NCI-H1105 (cell line): ENCODE data around the gene IFI30.

Experiments
- DNase-seq: peaks from one replicate; lab custom pipeline; 2025; lab: John Stamatoyannopoulos, UW

Gene IFI30

DNA sequence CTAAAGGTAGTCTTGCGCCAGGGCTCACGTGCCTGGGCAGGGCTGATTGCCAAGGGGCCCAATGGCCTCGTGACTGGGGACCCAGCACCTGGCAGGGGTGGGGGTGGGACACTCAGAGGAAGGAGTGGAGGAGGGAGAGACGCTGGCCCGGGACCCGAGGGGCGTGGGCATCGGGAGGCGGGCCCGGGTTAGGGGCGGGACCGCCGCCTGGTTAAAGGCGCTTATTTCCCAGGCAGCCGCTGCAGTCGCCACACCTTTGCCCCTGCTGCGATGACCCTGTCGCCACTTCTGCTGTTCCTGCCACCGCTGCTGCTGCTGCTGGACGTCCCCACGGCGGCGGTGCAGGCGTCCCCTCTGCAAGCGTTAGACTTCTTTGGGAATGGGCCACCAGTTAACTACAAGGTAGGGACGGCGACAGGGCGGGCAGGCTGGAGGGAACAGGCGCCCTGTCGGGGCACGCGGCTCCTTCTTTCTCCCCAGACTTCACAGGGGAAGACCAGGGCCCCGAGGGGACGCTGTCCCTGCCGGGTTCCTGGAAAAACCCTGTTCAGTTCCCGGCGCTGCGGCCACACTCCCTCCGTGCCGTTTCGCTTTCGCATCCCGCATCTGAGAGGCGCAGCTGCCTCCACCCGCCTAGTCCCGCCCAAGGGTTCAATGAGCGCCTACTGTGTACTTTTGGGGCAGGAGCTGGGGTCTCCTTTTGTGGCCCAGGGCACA, at the start of gene IFI30:
Gene IFI30 (plus strand): TSS at position 242 of the 717 bp plus-strand sequence. CDS start 29 bp downstream, at position 271.
- DNase-seq: peak; percentile 91

DNA sequence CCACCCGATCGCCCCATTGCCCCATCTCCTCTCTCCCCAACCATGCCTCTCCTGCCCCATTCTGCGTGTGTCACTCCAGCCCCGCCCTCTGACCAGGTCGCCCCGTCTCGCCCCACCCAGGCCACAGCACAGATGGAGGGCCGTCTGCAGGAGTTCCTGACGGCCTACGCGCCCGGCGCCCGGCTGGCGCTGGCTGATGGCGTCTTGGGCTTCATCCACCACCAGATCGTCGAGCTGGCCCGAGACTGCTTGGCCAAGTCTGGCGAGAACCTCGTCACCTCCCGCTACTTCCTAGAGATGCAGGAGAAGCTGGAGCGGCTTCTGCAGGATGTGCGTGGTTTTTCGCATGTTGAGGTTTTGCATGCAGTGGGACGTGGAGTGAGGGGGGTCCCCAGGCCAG, 49.8 kb upstream of the IFI30 start:
- no peak for DNase-seq

DNA sequence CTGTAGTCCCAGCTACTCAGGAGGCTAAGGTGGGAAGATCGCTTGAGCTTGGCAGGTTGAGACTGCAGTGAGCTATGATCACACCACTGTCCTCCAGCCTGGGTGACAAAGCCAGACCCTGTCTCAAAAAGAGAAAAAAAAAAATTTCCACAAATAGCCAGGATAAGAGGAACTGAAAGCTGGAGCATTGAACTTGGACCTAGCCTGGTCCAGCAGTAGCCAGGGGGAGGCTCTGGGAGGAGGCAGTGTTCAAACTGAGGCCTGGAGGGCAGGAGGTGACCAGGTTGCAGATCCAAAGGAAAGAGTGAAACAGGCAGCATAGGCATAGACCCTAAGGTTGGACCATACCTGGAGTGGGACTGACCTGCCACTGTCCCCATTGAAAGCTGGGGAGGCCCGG, 47.5 kb upstream of the IFI30 start:
- DNase-seq: no peak

DNA sequence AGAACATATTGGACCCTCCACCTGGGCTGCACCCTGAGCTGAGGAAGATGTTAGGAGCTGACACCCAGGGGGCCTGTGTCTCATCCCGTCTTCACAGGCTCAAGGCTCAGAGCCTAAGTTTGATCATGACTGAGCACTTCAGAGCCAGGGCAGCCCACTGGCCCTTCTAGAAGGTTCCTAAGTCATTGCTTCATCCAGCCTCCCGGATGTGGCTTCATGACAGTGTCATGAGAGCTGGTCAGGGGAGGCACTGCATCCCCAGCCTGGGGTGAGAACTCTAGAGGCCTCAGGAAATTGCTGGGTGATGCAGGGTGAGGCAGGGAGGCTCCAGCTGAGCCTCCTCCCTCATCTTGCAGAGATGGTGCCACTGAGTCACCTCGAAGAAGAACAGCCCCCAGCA, 45.6 kb upstream of the IFI30 start:
- no peak for DNase-seq

DNA sequence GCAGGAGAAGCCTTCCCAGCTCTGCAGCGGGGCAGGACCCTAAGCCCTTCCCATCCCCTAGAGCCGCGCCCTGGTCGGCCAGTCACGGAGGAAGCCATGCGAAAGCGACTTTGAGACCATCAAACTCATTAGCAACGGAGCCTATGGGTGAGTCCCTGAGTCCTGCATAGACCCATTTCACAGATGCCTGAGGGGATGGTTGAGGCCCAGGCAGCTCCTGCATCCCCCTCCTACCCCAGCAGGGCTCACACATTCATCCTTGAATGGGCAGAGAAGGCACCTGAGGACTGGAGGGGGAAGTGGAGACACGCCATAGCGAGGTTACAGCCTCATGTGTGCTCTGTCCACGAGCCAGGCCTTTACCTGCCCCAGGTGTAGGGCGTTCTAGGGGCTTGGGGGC, 44.8 kb upstream of the IFI30 start:
- no peak for DNase-seq

DNA sequence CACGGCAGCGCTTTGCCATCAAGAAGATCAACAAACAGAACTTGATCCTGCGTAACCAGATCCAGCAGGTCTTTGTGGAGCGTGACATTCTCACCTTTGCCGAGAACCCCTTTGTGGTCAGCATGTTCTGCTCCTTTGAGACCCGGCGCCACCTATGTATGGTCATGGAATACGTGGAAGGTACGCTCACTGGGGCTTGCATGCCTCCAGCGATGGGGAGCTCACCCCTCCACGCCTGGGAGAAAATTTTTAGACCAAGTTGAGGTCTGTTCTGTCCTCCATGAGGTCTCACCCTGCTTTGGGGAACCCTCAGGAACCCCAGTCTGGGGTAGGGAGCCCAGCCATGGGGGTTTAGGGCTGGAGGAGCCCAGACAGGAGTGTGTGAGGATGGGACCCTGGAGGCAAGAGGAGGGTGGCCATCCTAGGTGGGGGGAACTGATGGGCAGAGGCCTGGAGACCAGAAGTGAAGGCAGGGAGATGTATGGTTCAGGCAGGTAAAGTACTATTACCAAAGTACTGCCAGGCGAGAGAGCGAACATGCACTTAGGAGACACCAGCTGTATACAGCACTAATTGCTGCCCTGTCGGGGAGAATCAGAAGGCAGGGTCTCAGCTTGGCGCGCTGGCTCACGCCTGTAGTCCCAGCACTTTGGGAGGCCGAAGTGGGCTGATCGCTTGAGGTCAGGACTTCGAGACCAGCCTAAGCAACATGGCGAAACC, 42.9 kb upstream of the IFI30 start:
- no peak for DNase-seq

DNA sequence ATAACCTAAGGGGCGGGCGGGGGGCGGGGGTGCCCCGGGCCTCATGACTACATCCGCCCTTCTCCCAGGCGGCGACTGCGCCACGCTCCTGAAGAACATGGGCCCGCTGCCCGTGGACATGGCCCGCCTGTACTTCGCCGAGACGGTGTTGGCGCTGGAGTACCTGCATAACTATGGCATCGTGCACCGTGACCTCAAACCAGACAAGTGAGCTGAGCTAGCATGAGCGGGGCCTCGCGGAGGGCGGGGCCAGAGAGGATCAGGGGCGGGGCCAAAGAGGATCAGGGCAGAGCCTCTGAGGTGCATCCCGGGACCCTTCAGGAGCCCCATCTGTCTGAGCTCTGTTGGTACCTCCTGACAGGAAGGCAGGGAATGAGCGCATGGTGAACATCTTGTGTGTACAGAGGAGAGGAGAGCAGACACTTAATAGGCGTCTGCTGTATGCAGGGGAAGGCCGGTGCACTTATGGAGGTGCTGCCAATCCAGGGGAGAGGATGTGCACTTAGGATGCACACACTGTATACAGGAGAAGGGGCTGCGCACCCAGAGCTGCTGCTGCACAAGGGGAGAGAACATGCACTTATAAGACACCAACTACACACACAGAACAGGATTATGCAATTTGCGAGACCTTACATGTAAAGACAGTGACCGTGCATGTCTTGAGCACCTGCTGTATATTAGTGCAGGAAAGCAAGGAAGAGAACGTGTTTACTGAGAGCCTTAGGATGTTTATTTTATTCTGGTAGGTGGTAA, 41.6 kb upstream of the IFI30 start:
- no peak for DNase-seq

DNA sequence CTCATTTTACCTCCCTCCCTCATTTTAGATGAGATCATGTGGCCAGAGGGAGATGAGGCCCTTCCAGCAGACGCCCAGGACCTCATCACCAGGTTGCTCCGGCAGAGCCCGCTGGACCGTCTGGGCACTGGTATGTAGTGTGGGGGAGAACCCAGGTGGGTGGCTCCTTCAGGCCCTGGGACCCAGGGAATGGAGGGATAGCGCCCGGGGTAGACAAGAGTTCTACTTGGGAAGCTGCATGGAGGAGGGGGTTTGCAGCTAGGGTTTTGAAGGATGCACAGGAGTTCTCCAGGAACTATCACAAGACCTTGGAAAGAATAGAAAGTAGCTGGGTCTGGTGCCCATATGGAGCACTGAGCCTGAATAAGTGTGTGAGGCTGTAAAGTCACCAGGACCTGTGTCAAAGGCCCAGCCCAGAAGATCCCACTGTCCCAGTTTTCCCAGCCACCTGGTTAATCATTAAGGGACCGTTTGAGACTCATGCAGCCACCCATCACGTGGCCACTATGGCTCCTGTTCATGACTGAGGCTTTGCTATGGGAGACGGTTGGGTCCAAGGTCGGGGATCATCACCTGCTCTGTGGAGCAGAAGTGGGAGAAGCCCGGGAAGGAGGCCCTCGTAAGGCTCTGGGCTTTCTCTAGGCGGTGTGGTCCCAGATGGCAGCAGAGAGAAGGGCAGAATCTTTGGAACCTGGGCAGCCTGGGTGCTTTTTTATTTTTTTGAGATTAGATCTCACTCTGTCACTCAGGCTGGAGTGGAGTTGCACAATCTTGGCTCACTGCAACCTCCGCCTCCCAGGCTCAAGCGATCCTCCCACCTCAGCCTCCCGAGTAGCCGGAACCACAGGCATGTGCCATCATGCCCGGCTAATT, 37.7 kb upstream of the IFI30 start:
- DNase-seq: no peak

DNA sequence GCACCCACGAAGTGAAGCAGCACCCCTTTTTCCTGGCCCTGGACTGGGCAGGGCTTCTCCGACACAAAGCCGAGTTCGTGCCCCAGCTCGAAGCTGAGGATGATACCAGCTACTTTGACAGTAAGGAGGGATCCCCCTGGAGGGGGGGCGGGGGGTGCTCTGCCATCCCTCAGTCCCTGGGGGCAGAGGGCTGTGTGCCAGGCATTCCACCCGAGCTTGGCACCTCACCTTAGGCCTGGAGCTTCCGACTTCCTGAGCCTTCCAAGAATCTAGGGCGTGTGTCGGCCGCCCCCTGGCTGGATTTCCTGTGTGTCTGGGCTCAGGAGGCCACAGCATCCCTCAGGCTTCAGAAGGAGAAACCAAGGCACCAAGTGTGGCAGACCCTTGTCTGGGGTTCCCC, 36.4 kb upstream of the IFI30 start:
- DNase-seq: no peak

DNA sequence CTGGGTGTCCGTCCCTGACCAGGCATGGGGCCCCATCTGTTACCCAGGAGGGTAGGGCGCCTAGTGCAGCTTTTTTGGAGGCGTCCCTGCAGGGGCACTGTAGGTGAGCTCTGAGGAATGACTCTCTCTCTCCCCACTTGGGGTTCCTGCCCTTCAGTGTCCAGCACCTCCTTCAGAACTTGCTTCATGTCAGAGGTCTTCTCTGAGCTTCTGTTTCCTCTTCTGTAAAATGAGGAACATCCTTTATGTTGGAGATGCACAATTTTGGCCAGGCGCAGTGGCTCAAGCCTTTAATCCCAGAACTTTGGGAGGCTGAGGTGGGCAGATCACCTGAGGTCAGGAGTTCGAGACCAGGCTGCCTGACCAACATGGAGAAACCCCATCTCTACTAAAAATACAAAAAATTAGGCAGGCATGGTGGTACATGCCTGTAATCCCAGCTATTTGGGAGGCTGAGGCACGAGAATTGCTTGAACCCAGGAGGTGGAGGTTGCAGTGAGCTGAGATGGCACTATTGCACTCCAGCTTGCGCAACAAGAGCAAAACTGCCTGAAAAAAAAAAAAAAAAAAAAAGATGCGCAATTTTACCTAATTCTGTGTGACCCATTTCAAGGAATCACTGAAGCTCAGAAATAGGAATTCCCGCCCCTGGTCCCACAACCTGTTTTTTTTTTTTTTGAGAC, 35.8 kb upstream of the IFI30 start:
- DNase-seq: no peak

DNA sequence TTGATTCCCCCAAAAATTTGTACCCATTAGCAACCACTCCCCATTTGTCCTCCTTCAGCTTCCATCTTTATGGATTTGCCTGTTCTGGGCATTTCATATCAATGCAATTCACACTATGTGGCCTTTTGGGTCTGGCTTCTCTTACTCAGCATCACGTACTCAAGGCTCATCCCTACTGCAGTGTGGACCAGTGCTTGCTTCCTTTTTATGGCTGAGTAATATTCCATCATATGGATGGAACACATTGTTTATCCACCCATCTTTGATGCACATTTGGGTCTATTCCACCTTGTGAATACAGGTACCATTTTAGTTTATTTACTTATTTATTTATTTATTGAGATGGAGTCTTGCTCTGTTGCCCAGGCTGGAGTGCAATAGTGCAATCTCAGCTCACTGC, 33.1 kb upstream of the IFI30 start:
- no peak for DNase-seq

DNA sequence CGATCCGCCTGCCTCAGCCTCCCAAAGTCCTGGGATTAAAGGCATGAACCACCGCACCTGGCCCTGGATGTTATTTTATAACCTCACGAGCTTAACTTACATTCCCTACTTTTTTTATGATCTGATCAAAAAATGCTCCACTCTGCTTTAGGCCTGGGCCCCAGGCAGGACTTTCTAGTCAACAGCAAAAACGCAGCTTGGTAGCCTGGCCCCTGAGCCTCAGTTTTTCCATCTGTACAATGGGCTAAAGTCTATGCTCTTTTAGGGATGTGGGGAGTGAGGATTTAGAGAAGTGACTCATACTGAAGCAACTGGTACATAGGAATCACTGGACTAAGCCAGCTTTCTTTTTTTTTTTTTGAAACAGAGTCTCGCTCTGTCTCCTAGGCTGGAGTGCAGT, 32.6 kb upstream of the IFI30 start:
- DNase-seq: no peak

DNA sequence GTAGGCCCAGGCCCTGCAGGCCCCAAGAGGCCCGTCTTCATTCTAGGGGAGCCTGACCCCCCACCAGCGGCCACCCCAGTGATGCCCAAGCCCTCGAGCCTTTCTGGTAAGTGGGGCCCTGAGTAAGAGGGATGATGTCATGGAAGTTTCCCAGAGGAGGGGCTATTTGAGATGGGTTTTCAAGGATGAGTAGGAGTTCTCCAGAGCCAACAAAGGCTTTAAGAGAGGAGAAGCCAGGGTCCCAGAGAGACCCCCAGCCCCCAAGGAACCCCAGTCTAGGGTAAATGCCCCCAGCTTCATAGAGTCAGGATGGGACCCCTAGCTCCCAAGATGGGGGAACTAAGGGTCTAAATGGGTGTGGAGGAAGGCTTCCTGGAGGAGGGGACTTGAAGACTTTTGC, 29.7 kb upstream of the IFI30 start:
- DNase-seq: no peak

DNA sequence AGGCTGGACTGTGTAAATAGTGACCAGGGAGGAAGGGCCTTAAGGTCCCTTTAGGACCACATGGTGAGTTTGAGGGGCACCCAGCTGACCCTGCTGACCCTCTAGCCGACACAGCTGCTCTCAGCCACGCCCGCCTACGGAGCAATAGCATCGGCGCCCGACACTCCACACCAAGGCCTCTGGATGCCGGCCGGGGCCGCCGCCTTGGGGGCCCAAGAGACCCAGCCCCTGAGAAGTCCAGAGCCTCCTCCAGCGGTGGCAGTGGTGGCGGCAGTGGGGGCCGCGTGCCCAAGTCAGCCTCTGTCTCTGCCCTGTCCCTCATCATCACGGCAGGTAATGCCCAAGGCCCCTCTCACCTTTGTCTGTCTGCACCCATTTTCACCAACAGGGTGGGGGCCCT, 29.3 kb upstream of the IFI30 start:
- no peak for DNase-seq

DNA sequence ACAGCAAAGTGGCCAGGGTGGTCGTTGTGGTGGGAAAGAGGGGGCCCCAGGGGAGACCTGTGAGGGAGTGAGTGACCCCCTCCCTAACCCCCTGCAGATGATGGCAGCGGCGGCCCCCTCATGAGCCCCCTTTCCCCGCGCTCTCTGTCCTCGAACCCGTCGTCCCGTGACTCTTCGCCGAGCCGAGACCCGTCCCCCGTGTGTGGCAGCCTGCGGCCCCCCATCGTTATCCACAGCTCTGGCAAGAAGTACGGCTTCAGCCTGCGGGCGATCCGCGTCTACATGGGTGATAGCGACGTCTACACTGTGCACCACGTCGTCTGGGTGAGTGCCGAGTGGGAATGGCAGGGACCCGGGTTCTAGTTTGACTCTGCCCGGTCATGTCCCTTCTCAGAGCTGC, 28.7 kb upstream of the IFI30 start:
- DNase-seq: no peak

DNA sequence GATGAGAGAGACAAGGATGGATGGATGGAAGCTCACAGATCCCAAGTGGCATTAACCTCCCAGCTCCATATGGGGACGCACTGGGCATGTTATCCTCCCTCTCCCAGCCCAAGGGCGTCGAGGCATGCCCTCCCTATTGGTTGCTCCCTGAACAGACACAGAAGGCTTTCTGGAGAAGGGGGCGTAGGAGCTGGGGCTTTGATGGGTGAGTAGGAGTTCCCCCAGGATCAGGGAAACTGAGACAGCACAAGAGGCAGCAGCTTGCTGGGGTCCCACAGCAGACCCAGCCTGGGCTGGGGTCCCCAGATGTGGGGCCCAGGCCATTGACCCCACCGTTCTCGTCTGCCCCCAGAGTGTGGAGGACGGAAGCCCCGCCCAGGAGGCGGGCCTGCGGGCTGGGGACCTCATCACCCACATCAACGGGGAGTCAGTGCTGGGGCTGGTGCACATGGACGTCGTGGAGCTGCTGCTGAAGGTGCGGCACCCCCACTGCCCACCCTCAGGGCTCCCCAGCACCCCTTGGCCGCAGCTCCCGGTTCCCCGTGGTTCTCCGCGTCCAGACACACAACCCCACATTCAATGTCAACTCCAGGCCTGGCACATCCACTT, 28.1 kb upstream of the IFI30 start:
- DNase-seq: no peak

DNA sequence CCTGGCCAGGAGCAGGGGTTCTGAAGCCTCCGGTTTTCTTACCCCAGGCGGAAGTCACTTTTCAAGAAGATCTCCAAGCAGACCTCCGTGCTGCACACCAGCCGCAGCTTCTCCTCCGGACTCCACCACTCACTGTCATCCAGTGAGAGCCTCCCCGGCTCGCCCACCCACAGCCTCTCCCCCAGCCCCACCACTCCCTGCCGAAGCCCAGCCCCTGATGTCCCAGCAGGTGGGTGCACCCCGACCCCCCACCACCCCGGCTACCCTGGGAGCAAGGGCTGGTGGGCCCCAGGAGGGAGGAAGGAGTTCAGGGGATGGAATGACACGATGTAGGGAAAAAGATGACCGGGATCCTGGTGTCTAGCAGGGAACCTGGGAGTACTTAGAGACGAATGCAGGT, 26.2 kb upstream of the IFI30 start:
- no peak for DNase-seq

DNA sequence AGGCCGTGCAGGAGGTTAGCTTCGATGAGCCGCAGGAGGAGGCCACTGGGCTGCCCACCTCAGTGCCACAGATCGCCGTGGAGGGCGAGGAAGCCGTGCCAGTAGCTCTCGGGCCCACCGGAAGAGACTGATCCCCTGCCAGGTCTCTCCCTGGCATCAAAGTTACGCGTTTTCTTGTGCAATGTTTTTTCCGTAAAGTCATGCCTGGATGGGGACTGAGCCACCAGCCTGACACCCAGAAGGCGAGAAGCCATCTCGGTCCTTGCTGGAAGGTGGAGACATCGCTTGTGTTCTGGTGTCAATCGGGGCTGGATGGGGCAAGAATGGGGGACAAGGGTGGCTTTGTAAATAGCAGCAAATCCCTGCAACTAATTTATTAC, 24.0 kb upstream of the IFI30 start:
- DNase-seq: no peak

DNA sequence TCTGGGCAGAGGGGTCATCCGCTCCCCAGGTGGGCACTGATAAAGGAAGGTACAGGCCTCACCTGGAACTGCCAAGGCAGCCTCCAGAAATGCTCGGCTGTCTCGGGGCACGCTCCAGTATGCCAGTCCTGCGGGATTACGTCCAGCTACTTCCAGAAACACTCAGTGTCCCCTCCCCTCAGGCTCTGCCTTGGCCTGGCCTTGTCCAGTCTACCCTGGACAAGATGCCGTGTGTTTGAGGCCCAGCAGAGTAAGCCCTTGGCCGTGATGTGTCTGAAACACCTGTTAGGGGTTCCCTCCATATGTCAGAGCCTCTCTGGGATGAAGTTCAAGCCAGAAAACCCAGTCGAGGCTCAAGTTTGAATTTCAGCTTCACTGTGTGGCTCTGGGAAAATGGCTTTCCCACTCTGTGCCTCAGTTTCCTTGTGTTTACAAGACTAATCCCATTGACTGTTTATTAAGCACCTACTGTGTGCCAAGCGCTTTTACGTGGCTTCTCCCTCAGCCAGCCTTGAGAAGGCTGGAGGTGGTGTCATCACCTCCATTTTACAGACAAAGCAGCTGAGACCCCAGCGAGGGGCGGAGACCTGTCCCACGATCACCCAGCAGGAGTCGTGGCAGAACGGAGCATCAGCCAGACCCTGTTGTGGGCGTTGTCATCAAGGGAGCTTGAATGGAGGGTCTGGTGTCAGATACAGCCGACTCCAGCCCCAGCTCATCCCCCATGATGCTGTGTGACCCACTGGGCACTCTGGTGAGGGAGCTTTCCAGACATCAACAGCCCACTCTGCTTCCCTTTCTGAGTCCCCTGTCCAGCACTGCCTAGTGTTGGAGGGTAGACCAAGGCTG, 22.6 kb upstream of the IFI30 start:
- DNase-seq: no peak

DNA sequence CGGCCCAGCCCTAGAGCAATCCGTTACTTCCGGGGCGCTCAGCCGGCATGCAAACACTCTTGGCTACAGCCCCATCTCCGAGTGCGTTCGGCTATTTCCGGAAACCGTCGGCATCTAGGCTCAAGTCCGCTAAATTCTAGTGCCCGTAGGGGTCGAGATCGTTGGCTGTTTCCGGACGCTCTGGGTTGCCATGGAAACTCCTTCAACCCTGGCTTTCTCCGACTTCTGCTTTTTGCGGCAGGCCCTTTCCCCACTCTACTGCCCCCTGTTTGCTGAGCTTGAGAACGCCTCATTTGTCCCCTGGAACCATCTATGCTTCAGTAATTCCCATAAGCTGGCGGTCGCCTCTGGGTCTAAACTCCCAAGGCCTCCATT, 21.2 kb upstream of the IFI30 start:
- DNase-seq: peak; percentile 92
